ENCODE measurements around the gene ACTR2.
A peak's percentile ranks its signal among the peaks of the same experiment; 100 is the strongest.
"Not testable (repeated sequence)": the region's sequence is repeated elsewhere in the genome, so short reads cannot be mapped to it uniquely, and the experiment has no call there.

Gene ACTR2

DNA sequence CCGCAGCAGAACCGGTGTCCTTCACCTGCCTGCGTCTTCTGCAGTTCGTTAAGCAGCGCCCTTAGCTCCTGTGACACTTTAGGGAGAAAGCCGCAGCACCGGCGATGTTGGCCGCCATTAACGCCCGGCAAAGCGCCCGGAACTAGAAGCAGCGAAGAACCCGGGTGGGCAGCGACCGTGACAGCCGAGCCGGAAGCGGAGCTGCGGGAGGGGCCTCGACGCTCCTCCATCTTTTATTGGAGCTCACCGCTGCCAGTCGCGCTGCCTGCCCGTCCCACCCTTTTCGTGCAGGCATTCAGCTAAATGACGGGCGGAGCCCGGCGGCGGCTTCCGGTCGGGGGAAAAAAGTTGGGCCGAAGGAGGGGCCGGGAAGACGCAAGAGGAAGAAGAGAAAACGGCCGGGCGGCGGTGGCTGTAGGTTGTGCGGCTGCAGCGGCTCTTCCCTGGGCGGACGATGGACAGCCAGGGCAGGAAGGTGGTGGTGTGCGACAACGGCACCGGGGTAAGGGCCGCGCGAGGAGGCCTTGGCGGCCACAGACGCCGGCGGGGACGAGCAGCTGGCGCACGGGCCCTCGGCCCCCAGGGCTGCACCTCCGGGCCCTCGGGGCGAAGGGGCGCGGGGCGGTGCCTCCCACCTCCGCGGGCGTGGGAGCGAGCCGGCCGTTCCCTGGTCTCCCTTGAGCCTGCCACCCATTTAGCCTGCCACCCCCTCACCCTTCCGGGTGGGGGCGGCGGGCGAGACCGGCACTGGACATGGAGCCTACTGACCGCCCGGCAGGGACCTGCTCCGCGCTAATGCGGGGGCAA lies at the start of gene ACTR2:
ACTR2 (plus strand) TSS at position 376 of the 807 bp plus-strand sequence; CDS start at position 455, 79 bp downstream.
- peak; percentile 99 for DNase-seq (ENCODE audit: low read depth, low spot score)

DNA sequence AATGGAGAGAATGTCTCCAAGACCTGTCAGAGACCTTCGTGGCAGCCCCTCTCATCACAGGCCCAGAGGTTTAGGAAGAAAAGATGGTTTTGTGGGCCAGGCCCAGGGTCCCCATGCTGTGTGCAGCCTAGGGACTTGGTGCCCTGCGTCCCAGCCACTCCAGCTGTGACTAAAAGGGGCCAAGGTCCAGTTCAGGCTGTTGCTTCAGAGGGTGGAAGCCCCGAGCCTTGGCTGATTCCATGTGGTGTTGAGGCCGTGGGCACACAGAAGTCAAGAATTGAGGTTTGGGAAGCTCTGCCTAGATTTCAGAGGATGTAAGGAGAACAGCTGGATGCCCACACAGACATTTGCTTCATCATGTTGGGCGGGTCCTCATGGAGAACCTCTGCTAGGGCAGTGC lies 45.1 kb upstream of the ACTR2 start:
- DNase-seq (ENCODE audit: low read depth, low spot score), result no peak

DNA sequence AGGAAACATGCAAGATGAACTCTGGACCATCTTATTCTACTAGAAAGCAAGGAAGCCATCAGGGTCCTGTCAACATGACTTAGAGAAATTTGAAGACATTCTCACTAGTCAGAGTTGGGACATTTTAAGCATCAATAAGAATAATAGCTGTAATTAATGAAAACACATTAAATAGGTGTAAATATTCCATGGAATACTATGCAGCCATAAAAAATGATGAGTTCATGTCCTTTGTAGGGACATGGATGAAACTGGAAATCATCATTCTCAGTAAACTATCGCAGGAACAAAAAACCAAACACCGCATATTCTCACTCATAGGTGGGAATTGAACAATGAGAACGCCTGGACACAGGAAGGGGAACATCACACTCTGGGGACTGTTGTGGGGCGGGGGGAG lies 44.2 kb upstream of the ACTR2 start:
- not testable (repeated sequence) for DNase-seq (ENCODE audit: low read depth, low spot score)

DNA sequence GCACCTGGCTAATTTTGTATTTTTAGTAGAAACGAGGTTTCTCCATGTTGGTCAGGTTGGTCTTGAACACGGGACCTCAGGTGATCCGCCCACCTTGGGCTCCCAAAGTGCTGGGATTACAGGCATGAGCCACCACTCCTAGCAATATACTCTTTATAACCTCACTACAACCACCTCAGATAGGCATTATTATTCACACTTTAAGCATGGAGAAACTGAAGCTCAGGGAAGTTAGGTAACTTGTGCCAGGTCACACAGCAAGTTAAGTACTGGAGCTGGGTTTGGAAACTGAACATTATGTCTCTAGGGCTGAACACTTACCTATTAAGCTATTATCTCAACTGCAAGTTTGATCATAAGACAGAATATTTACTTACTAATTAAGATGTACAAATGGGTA lies 42.6 kb upstream of the ACTR2 start:
- DNase-seq (ENCODE audit: low read depth, low spot score), result no peak

DNA sequence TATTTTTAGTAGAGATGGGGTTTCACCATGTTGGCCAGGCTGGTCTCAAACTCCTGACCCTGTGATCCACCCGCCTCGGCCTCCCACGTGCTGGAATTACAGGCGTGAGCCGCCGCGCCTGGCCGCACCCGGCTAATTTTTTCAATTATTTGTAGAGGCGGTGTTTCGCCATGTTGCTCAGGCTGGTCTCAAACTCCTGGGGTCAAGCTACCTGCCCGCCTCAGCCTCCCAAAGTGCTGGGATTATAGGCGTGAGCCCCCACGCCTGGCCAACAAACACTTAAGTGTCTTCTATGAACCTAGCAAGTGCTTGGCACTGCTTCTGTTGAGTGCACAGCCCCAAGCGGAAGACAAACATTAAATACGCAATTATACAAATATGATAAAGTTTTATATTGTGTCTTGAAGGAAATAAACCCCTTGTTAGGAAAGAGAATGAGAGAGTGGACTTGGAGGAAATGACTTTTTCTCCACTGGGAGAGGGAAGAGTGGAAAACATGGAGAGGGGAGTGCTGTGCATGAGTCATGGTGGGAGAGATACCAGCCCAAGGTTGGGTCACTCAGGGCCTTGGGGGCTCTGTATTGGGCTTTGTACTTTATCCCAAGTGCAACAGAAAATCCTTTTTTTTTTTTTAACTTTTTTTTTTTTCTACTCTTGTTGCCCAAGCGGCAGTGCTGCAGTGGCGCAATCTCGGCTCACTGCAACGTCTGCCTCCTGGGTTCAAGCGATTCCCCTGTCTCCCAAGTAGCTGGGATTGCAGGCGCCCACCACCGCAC lies 41.4 kb upstream of the ACTR2 start:
- DNase-seq (ENCODE audit: low read depth, low spot score), result no peak

DNA sequence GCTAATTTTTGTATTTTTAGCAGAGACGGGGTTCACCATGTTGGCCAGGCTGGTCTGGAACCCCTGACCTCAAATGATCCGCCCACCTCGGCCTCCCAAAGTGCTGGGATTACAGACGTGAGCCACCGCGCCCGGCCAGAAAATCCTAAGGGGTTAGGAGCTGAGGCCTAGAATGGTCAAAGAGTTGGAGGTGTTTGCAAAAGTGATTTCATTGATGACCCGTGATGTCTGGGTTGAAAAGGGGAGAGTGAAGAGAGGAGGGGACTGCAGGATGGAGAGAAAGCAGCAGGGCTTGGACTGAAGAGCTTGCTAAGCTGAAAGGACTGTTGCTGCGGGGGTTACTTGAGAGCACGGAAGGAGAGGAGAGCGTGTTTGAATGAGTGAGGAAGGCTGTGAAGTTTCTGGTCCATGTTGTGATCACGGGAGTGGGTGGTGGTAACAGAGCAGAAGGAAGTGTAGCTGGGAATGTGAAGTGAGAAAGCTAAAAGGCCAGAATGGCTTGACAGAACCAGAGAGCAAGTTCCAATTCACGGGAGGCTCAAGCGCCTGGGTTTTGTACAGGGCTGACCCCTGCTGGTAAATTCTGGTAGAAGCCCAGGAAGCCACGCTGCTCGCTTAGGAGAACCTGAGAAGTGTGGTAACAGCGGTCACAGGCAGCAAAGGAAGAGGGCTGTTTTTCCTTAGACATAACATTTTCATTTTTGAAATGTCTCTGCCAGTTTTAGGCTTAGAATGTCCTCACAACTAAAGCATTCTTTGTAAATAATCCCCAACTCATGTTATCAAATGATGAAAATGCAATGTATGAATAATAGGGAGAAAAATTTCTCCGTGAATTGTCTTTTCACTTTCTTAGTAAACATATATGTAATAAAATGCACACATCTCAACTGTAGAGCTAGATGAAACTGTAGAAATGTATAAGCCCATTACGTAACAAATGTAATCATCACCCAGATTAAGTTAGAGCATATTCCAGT lies 40.5 kb upstream of the ACTR2 start:
- DNase-seq (ENCODE audit: low read depth, low spot score), result peak; percentile 90

DNA sequence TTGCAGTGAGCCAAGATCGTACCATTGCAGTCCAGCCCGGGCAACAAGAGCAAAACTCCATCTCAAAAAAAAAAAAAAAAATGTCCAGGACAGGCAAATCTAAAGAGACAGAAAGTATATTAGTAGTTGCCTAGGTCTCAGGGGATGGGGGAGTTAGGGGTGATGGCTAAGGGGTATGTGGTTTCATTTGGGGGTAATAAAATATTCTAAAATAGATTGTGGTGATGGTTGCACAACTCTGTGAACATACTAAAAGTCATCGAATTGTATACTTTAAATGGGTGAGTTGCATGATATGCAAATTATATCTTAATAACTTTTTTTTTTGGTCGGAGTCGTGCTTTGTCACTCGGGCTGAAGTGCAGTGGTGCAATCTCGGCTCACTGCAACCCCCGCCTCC lies 34.2 kb upstream of the ACTR2 start:
- DNase-seq (ENCODE audit: low read depth, low spot score), result no peak

DNA sequence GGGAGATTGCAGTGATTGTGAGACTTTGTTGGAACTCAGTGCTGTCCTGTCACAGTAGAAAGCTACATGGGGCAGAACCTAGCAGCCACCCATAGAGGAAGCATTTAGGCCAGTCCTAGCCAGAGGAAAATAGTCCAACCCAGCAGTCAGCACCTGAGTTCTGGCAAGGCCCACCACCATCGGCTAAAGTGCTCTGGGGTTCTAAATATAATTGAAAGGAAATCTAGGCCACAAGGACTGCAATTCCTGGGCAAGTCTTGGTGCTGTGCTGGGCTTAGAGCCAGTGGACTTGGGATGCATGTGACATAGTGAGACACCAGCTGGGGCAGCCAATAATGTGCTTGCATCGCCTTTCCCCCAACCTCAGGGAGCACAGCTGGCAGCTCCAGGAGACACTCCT lies 28.9 kb upstream of the ACTR2 start:
- peak; percentile 9 for DNase-seq (ENCODE audit: low read depth, low spot score)

DNA sequence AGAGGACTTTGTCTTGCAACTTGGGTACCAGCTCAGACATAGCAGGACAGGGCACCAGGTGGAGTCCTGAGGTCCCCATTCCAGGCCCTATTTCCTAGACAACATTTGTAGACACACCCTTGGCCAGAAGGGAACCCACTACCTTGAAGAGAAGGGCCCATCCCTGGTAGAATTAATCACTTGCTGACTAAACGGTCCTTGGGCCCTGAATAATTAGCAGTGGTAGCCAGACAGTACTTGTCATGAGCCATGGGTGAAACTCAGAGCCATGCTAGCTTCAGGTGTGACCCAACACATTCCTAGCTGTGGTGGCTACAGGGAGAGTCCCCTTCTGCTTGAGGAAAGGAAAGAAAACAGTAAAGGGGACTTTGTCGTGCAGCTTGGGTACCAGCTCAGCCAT lies 28.5 kb upstream of the ACTR2 start:
- no peak for DNase-seq (ENCODE audit: low read depth, low spot score)

DNA sequence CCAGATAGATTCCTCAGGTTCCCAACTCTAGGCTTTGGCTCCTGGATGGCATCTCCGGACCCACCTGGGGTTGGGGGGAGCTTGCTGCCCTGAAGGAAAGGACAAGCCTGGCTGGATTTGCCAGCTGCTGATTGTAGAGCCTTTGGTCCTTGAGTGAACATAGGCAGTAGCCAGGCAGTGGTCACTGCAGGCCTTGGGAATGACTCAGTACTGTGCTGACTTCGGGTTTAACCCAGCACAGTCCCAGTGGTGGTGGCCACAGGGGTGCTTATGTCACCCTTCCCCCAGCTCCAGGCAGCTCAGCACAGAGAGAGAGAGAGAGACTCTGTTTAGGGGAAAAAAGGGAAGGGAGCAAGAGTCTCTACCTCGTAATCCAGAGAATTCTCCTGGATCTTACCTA lies 27.7 kb upstream of the ACTR2 start:
- peak; percentile 48 for DNase-seq (ENCODE audit: low read depth, low spot score)

DNA sequence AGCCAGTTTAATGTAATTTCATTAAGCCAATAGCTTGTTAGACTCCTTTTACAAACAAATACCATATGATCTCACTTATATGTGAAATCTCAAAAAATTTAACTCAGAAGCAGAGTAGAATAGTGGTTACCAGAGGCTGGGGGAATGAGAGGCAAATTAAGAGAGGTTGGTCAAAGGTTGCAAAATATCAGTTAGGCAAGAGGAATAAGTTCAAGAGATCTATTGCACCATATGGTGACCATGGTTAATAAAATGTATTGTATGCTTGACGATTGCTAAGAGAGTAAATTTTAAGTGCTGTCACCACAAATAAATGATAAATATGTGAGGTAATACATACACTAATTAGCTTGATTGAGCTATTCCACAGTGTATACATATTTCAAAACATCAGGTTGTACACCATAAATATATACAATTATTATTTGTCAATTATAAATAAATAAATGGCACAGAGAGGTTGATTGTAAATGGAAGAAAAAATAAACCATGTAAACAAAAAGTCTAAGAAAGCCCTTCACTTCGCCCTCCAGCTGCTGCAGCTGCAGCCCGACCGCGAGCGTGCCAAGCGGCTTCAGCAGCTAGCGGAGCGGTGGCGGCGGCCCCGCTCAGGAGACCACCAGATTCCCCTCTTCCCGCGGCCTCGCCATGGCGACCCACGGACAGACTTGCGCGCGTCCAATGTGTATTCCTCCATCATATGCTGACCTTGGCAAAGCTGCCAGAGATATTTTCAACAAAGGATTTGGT lies 23.0 kb upstream of the ACTR2 start:
- no peak for DNase-seq (ENCODE audit: low read depth, low spot score)

DNA sequence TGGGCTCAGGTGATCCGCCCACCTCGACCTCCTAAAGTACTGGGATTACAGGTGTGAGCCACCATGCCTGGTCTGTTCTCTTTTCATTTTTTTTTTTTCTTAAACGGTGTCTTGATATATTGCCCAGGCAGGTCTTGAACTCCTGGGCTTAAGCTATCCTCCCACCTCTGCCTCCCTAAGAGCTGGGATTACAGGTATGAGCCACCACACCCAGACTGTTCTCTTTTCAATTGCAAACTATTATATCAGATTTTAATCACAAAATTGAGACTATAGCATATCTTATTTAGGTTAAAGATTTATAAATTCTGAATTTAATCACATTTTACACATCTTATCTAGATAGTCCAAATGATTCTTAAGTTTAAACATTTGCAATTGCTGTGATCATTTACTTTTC lies 15.5 kb upstream of the ACTR2 start:
- DNase-seq (ENCODE audit: low read depth, low spot score), result no peak

DNA sequence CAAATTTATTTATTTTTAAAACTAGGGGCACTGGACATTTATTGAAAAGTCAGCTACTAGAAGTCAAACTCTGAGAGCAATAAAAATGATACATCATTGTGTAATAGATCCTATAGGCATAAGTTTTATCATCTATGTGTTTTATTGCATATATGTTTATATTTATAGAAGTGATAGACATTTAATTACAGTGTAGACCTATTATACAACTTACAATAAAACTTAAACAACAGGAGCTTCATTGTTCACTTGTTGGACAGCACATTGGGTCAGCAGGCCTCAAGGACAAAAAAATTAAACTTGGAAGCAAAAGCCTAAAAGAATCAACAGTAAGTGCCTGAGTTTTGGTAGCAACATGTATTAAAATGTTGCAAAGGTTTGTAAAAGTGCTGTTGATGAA lies 15.0 kb upstream of the ACTR2 start:
- DNase-seq (ENCODE audit: low read depth, low spot score), result no peak

DNA sequence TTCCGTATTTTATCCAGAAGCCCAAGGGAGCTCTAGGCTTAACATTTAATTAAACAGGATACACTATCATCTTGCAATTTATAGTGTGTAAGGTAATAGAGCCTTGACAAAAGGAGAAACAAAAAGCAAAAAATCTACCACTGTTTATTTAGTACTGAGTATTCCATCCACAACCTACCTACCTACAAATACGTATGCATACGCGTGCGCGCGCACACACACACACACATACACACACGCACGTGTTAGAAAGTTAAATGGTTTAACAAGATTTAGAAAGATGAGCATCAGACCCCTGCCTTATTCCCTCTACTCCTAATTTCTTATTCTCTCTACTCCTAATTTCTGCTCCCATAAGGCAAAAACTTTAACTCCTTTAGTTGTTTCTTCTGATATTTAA lies 14.6 kb upstream of the ACTR2 start:
- DNase-seq (ENCODE audit: low read depth, low spot score), result no peak

DNA sequence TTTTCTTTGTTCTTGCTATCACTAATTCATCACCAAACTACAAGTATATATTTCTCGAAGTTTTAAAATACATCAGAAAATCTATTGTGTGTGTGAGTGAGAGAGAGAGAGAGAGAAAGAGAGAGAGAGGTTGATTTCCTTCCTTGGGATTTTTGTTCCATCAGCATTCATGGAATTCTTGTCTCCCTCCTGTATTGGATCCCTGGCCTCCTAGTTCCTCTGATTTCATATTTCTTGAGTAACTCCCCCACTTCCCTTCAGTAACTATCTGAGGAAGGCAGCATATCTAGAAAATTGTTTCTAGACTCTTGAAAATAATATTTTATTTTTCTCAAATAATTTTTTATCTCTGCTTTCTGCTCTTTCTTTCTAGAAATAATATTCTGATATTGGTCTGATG lies 13.3 kb upstream of the ACTR2 start:
- DNase-seq (ENCODE audit: low read depth, low spot score), result no peak

DNA sequence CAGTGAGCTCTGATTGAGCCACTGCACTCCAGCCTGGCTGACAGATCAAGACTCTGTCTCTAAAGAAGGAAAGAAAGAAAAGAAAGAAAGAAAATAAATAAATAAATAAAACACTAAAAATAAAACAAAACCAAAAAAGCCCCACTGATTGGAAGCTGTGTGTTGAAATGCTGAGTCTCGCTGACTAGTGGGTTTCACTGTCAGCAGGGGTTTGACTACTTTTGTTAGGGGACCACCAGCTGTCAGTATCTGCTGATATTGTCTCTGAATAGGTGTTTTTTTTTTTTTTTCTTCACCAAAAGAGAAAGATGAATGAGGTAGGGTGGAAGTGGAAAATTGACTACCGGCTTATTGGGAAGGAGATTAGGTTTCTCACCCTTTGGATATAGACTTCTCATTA lies 12.8 kb upstream of the ACTR2 start:
- no peak for DNase-seq (ENCODE audit: low read depth, low spot score)

DNA sequence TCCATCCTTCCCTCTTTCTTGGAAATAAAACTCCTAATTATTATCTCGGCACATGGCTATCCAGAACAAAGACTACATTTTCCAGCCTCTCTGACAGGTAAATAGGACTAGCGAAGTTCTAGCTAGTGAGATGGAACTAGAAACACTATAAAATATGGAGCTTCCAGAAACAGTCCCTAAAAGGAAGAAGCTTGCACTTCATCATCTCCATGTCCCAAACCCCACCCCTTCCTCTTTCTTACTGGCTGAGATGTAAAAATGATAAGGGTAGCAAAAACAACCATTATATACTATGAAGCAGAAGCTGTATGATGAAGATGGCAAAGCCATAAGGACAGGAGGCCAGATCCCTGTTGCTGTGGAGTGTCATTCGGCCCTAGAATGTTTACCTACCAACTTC lies 11.7 kb upstream of the ACTR2 start:
- DNase-seq (ENCODE audit: low read depth, low spot score), result no peak

DNA sequence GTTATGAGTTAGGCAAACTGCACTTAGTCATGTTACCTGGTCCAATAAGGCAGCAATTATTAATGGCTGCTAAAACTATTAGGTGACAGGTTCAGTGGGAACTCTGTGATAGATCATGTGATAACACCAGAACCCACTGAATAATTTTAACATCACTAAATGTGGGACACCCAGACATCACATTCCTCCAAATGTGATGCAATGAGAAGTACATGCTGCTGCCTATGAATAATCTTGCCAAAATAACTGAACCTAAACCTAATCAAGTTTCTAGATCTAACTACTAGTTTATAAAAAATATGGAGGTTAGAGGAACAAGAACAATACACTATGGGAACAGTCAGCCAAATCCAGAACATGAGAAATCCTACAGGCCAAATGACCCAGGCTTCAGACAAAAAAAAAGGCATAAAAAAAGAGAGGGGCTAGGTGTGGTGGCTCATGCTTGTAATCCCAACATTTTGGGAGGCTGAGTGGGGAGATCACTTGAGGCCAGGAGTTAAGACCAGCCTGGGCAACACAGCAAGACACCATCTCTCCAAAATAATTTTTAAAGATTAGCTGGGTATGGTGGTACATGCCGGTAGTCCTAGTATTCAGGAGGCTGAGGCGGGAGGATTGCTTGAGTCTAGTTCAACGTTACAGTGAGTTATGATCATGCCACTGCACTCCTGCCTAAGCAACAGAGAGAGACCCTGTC lies 7.0 kb upstream of the ACTR2 start:
- no peak for DNase-seq (ENCODE audit: low read depth, low spot score)

DNA sequence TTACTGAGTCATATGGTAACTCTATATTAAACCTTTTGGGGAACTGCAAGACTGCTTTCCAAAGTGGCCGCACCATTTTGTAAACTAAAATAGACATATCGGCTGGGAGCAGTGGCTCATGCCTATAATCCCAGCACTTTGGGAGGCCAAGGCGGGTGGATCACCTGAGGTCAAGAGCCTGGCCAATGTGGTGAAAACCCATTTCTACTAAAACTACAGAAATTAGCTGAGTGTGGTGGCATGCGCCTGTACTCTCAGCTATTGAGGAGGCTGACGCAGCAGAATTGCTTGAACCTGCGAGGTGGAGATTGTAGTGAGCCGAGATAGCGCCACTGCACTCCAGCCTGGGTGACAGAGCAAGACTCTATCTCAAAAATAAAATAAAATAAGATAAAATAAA lies 6.4 kb upstream of the ACTR2 start:
- not testable (repeated sequence) for DNase-seq (ENCODE audit: low read depth, low spot score)

DNA sequence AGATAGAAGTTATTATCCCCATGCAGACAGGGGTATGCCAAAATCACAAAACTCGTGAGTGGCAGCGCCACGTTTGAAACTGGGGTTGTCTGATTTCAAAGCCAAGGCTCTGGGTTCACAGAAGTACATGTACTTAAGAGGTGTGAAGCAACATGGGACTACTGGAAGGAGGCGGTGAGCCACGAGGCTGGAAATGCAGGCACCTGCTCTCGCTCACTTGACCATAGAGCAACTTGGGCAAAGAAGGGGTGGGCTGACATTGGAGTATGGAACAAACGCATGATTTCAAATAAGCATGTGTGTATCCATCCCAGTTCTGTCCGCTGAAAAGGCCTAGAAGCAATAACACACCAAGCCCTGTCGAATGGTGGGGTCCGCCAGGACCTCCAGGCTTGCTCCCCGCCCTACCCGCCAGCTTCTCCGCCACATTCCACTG lies 593 bp upstream of the ACTR2 start:
- no peak for DNase-seq (ENCODE audit: low read depth, low spot score)
